Measurements from ENCODE around the gene OPTC. TPM values are rescaled to one million over a fixed set of nuclear protein-coding genes. Genes with fewer than 3 reads are reported as not detected.

OPTC gene
- polyA plus RNA-seq, 1 donor from 2014 or later: not detected

GRCh38 chr1:203538726-203539125 is 44.8 kb downstream of the OPTC start:
- Histone ChIP-seq H3K9me2 (ENCODE audit: insufficient read depth, low read length) (no peaks in the 10 kb centered on the region), H3K79me2 (replicated peaks; ENCODE audit: insufficient read depth, low read length) (no peaks in the 10 kb centered on the region), H3K4me3 (ENCODE audit: low read length) (no peak overlapping the region), H3K36me3 (ENCODE audit: insufficient read depth, low read length) (no peaks in the 10 kb centered on the region), H4K20me1 (ENCODE audit: insufficient read depth) (no peaks in the 10 kb centered on the region), H3K9me3 (ENCODE audit: low read length) (no peaks in the 10 kb centered on the region), H3F3A (ENCODE audit: insufficient read depth, low read length, poor library complexity, severe bottlenecking) (no peaks in the 10 kb centered on the region), H3K27me3 (ENCODE audit: insufficient read depth, low read depth, low read length) (no peaks in the 10 kb centered on the region), H3K27ac (ENCODE audit: low read length) (no peak overlapping the region), H3K9ac (ENCODE audit: low read length) (no peak overlapping the region), H2AFZ (ENCODE audit: low read depth, low read length) (no peak overlapping the region), H3K4me2 (ENCODE audit: low read length) (no peak overlapping the region)
- TF ChIP-seq RAD21 (conservative IDR thresholded peaks at IDR 0.05) (no peak), EZH2 (IDR thresholded peaks at IDR 0.05; ENCODE audit: borderline replicate concordance, insufficient read depth, low read length, poor library complexity, severe bottlenecking) (no peak), POLR2AphosphoS5 (IDR thresholded peaks at IDR 0.05) (no peak), MXI1 (conservative IDR thresholded peaks at IDR 0.05; ENCODE audit: poor library complexity, severe bottlenecking) (no peak), REST (IDR thresholded peaks at IDR 0.05; ENCODE audit: borderline replicate concordance) (no peak), SMC3 (conservative IDR thresholded peaks at IDR 0.05; ENCODE audit: poor library complexity) (no peak), TAF1 (IDR thresholded peaks at IDR 0.05; ENCODE audit: low read depth) (no peak), CTCF (IDR thresholded peaks at IDR 0.05; ENCODE audit: poor library complexity, severe bottlenecking) (no peak), EP300 (conservative IDR thresholded peaks at IDR 0.05; ENCODE audit: poor library complexity, severe bottlenecking) (no peak)

- H4K20me1 ChIP-seq (ENCODE audit: insufficient read depth): no peaks in the 10 kb centered on the region
- no peak overlapping the region for H3K27ac ChIP-seq (ENCODE audit: low read length)
- no peaks in the 10 kb centered on the region for H3K9me3 ChIP-seq (ENCODE audit: low read length)
- no peak overlapping the region for H3K9ac ChIP-seq (ENCODE audit: low read length)
- H3K4me3 ChIP-seq (ENCODE audit: low read length): no peak overlapping the region
- H3K36me3 ChIP-seq (ENCODE audit: insufficient read depth, low read length): no peaks in the 10 kb centered on the region
- no peaks in the 10 kb centered on the region for H3K9me2 ChIP-seq (ENCODE audit: insufficient read depth, low read length)
- H3K4me2 ChIP-seq (ENCODE audit: low read length): no peak overlapping the region
- no peak for TF ChIP-seq REST (IDR thresholded peaks at IDR 0.05; ENCODE audit: borderline replicate concordance)
- no peak for TF ChIP-seq EZH2 (IDR thresholded peaks at IDR 0.05; ENCODE audit: borderline replicate concordance, insufficient read depth, low read length, poor library complexity, severe bottlenecking)
- TF ChIP-seq TAF1 (IDR thresholded peaks at IDR 0.05; ENCODE audit: low read depth): no peak
- TF ChIP-seq RAD21 (conservative IDR thresholded peaks at IDR 0.05): no peak
- H3K27me3 ChIP-seq (ENCODE audit: insufficient read depth, low read depth, low read length): no peaks in the 10 kb centered on the region
- H3K79me2 ChIP-seq (replicated peaks; ENCODE audit: insufficient read depth, low read length): no peaks in the 10 kb centered on the region
- H3F3A ChIP-seq (ENCODE audit: insufficient read depth, low read length, poor library complexity, severe bottlenecking): no peaks in the 10 kb centered on the region
- H2AFZ ChIP-seq (ENCODE audit: low read depth, low read length): no peak overlapping the region
Measured at GRCh38 chr1:203539831-203540546, 46.0 kb downstream of the OPTC start.
